ENCODE results near the gene KMT2E.
"Not testable (repeated sequence)": the region's sequence is repeated elsewhere in the genome, so short reads cannot be mapped to it uniquely, and the experiment has no call there.

The KMT2E gene, protein sequence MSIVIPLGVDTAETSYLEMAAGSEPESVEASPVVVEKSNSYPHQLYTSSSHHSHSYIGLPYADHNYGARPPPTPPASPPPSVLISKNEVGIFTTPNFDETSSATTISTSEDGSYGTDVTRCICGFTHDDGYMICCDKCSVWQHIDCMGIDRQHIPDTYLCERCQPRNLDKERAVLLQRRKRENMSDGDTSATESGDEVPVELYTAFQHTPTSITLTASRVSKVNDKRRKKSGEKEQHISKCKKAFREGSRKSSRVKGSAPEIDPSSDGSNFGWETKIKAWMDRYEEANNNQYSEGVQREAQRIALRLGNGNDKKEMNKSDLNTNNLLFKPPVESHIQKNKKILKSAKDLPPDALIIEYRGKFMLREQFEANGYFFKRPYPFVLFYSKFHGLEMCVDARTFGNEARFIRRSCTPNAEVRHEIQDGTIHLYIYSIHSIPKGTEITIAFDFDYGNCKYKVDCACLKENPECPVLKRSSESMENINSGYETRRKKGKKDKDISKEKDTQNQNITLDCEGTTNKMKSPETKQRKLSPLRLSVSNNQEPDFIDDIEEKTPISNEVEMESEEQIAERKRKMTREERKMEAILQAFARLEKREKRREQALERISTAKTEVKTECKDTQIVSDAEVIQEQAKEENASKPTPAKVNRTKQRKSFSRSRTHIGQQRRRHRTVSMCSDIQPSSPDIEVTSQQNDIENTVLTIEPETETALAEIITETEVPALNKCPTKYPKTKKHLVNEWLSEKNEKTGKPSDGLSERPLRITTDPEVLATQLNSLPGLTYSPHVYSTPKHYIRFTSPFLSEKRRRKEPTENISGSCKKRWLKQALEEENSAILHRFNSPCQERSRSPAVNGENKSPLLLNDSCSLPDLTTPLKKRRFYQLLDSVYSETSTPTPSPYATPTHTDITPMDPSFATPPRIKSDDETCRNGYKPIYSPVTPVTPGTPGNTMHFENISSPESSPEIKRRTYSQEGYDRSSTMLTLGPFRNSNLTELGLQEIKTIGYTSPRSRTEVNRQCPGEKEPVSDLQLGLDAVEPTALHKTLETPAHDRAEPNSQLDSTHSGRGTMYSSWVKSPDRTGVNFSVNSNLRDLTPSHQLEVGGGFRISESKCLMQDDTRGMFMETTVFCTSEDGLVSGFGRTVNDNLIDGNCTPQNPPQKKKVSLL (N-terminal part only)

GRCh38 chr7:105013816-105014692 lies at the start of gene KMT2E:
Gene KMT2E, plus strand, starts transcription at chr7:105014205. Its CDS starts 26,748 bp downstream, at chr7:105040953.
- FAIRE-seq (no peak), DNase-seq (ENCODE audit: low spot score) (peak; percentile 80)

- no peak for FAIRE-seq
- no peak for DNase-seq (ENCODE audit: low spot score)
Measured at GRCh38 chr7:104964626-104965236, 49.3 kb upstream of the KMT2E start.

GRCh38 chr7:104966022-104966421 lies 48.0 kb upstream of the KMT2E start:
- FAIRE-seq (no peak), DNase-seq (ENCODE audit: low spot score) (no peak)

- no peak for FAIRE-seq
- DNase-seq (ENCODE audit: low spot score) = no peak
Measured at GRCh38 chr7:104967088-104967487, 46.9 kb upstream of the KMT2E start.

DNA sequence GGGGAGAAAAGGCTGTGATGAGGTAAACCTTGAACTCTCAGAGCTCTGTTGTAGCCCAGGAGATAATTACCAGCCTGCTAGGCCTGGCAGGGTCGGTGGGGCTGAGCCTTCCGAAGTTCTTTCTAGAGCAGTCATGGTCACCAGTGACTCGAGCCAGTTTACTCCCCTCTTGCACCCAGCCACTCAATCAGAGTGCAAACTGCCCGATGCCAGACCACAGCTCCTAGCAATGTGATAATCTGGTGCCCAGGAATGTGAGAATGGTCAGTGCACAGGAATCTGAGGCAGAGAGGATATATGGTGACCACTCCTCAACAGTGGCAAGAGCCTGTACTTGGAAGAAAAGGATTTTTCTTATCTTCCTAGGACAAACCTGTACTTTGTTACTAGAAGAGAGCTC lies 46.4 kb upstream of the KMT2E start:
- peak; percentile 67 for DNase-seq (ENCODE audit: low spot score)
- FAIRE-seq = no peak

DNA sequence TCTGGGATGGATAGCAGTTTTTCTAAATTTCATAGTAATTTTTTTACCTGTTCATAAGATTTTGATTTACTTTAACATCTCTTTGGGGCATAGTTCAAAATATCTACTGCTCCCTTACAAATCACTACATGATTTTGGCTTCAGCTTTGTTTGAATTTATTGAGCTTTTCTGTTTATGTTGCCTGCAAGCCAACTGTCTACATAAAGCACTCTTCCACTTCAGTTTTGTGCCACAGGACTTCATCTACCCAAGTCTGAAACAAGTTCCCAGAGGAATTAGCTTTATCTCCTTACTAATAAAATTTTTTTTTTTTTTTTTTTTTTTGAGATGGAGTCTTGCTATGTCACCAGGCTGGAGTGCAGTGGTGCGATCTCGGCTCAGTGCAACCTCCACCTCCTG lies 45.4 kb upstream of the KMT2E start:
- FAIRE-seq (no peak), DNase-seq (ENCODE audit: low spot score) (no peak)

DNA sequence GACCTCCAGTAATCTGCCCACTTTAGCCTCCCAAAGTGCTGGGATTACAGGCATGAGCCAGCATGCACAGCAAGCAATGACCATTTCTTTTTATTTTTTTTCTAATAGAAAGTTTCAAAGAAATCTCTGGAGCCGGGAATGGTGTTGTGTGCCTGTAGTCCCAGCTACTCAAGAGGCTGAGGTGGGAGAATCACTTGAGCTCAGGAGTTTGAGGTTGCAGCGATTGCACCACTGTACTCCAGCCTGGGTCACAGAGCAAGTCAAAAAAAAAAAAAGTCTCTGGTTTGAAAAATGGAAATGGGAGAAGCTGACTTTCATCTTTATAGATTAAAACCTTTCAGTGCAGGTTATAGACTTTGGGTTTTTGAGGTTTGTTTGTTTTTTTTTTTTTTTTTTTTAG lies 44.8 kb upstream of the KMT2E start:
- no peak for DNase-seq (ENCODE audit: low spot score)
- FAIRE-seq = no peak

DNA sequence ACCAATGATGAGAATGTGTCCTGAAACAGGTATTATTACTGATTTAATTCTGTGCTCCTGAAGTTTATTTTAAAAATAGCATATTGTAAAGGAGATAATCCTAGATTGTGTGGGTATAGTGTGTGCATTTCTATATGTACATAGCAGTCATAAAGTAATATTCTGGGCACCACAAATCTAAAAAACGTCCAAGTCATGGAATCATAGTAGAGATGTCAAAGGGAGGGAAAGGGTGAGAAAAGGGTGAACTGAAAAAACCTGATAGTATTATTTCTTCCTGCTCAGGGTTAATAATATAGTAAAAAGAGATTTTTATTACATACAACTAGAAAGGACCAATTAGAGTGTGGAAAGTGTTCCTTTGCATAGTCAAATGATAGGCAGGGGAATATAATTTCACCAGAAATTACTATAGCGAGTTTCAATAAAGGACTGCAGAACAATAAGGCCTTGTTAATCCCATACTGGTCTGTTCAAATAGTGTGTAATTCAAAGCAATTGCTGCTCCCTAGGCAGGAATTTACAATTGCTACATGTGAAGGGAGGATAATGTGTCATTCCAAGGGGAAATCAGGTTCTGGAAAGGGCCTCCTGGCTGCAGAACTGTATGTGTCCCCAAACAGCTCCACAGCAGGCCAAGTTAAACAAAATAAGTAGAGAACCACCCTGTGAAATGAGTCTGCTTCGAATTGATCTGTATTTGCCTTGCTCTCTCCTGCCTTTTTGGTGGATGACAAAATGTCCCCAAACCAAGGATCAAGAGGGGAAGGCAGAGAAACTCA lies 42.5 kb upstream of the KMT2E start:
- no peak for DNase-seq (ENCODE audit: low spot score)
- FAIRE-seq = no peak

GRCh38 chr7:104972500-104972899 lies 41.5 kb upstream of the KMT2E start:
- no peak for FAIRE-seq
- peak; percentile 21 for DNase-seq (ENCODE audit: low spot score)

DNA sequence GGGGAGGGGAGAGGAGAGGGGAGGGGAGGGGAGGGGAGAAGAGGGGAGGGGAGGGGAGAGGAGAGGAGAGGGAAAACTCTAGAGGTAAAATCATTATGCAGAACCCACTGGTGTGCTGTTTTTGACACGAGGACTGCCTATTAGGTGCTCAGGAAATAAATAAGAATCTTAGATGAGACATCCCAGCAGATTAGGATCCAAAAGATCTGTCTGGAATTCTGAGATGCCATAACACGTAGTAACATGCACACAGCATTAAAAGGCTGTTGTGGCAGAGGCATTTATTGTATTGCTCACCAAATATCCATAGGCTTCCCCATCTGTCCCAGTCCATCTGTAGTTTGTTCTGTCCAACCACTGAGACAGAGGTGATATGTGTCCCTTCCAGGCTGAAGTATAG lies 40.8 kb upstream of the KMT2E start:
- DNase-seq (ENCODE audit: low spot score) (no peak), FAIRE-seq (no peak)

DNA sequence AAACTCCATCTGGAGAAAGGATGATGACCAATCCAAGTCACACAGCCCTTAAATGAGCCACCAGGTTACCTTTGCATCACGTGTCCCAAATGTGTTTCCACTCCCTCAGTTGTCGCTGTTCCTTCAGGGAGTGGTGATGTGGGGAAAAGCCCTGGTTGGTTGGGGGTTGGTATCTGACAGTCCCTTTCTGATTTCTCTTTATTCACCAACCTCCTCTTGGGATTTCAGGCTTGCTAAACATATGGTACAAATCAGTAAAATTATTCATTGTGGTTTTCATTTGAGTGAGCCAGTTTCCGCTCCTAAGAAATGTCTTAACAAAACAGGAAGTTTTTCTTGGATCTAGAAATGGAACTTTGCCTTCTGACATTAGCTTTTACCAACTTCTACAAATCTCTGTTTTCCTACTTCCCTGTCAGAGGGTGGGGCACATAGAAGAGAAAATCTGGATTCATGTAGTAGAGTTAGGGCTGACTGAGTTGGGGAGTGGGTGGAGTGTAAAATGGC lies 40.0 kb upstream of the KMT2E start:
- FAIRE-seq = no peak
- no peak for DNase-seq (ENCODE audit: low spot score)

- not testable (repeated sequence) for DNase-seq (ENCODE audit: low spot score); FAIRE-seq
Measured at GRCh38 chr7:104975553-104975952, 38.5 kb upstream of the KMT2E start.

DNA sequence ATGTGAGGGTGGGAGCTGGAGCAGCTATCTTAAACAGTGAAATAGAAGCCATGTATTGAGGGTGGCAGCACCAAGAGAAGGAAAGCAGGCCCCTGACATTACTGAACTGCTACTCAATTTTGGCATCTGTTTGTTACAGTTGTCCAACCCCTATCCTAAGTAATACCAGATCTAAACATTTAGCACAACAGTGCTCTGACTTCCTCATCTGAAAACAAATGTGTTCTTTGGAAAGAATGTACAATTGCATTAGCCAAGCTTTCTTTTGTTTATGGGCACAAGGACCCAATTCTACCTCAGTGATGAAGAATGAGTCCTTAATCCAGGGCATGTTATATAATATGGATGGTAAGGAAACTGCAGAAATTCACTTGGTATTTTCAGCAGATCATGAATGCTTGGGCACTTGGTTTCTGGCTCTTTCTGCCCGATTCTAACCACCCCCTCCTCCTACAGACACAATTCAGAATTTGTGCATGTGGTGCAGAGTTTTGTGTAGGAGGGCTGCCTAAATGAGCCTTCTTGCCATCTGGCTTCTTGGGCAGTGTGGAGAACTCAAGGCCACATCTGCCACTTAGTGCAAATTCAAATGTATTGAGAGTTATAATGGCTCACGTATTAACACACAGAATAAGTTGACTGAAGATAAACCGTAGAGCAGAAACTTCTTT lies 36.9 kb upstream of the KMT2E start:
- no peak for DNase-seq (ENCODE audit: low spot score)
- no peak for FAIRE-seq

- DNase-seq (ENCODE audit: low spot score) (no peak), FAIRE-seq (no peak)
Measured at GRCh38 chr7:104978460-104978859, 35.5 kb upstream of the KMT2E start.

DNA sequence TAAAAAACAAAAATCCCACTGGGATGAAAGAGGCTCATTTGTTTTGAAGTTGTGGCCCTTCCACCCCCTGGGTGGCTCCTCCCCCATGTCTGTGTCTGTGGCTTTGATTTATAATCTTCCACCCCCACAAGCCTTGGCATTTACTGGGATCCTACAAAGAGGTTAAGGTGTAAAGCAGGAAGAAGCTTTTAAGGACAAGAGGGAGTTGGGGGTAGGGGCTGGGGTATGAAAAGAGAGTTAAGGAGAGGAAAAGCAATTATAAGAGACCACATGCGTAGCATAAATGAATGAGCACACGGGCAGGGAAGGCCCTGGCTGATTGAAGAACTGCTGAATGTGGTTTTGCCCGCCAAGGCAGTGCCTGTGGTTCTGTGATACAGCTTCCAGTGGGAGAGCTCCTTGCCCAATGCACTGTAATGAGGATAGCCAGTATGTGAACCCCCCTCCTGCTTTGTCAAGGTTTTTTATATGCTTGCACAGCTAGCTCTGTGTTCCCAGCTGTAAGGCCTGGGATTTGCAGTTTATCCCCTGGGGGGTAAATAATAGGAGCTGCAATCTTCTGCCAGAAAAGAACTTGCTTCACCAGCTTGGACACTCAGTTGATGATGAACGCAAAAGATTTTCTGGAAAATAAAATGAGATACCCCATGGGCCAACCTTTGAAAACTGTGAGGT lies 34.7 kb upstream of the KMT2E start:
- DNase-seq (ENCODE audit: low spot score) (no peak), FAIRE-seq (no peak)

DNA sequence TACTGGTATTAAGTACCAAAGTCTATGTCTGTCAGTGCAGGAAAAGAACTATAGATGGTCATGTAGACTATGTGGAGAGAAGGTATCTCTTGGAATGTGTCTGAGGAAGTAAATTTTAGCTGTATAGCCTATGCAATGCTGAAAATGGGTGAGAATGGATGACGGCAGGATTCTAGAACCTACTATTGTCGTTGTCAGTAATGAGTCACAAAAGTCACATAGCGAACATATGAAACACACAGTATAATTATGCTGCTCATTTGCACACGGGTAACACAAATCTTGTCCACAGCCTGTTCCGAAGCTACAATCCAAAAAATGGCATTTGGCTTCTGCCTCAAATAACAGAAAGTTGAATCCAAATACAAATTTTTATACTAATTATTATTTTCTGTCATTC lies 33.6 kb upstream of the KMT2E start:
- DNase-seq (ENCODE audit: low spot score) = no peak
- no peak for FAIRE-seq

- FAIRE-seq (peak; percentile 76), DNase-seq (ENCODE audit: low spot score) (peak; percentile 66)
Measured at GRCh38 chr7:104980841-104981671, 32.9 kb upstream of the KMT2E start.

Data from RCC 7860 (cell line).